CD14-positive monocyte (primary cell): ENCODE results near the gene RHBDL3. TPM values are rescaled to one million over a fixed set of nuclear protein-coding genes. Genes with fewer than 3 reads are reported as not detected.
A peak's percentile ranks its signal among the peaks of the same experiment; 100 is the strongest.

ENCODE experiments used
- DNase-seq, 3 donors: peaks; one replicate each; pipeline ENCODE4 v3.0.0-alpha.2; 2011 to 2022
- H2AFZ ChIP-seq: 2 replicates; pipeline ENCODE4 v1.6.0; 2012; ENCODE audit warnings: mild to moderate bottlenecking, low read depth, low read length, inconsistent platforms; ENCODE audit not compliant: insufficient read depth, poor library complexity, severe bottlenecking
- H3K27ac ChIP-seq, 2 donors: 1 replicate in 1 of 2; 2 replicates in 1 of 2; pipeline ENCODE4 v1.5.1; 2012 to 2013; ENCODE audit warnings: low read length in 2 of 2, control low read depth in 1 of 2, inconsistent platforms in 1 of 2, low read depth in 1 of 2, mild to moderate bottlenecking in 1 of 2
- H3K27me3 ChIP-seq, 2 donors: one replicate each; pipeline versions ENCODE4 v1.6.0 to v1.6.1; 2011 to 2013; ENCODE audit warnings: low read length in 2 of 2; ENCODE audit not compliant: control insufficient read depth in 2 of 2, insufficient read depth in 2 of 2
- H3K36me3 ChIP-seq, 2 donors: replicated peaks in 1 of 2; 1 replicate in 1 of 2; 2 replicates in 1 of 2; pipeline versions ENCODE4 v1.5.1 to v1.6.1; 2012 to 2013; ENCODE audit warnings: low read length in 2 of 2, control low read depth in 1 of 2, inconsistent platforms in 1 of 2, mild to moderate bottlenecking in 1 of 2; ENCODE audit not compliant: insufficient read depth in 2 of 2, control insufficient read depth in 1 of 2
- H3K4me1 ChIP-seq, 2 donors: 1 replicate in 1 of 2; 2 replicates in 1 of 2; pipeline versions ENCODE4 v1.5.1 to v1.6.1; 2012 to 2013; ENCODE audit warnings: low read length in 2 of 2, control low read depth in 1 of 2, inconsistent platforms in 1 of 2, mild to moderate bottlenecking in 1 of 2, moderate library complexity in 1 of 2; ENCODE audit not compliant: insufficient read depth in 2 of 2, control insufficient read depth in 1 of 2
- H3K4me2 ChIP-seq: replicated peaks from 2 replicates; pipeline ENCODE3; 2012; ENCODE audit warnings: low read length, moderate library complexity, mild to moderate bottlenecking; ENCODE audit not compliant: poor library complexity, severe bottlenecking; ENCODE audit errors: extremely low read depth
- H3K4me3 ChIP-seq, 3 experiments: fragments of 200-600 bp in 1 of 3; sonication (generic) in 1 of 3; replicated peaks in 1 of 3; 1 replicate in 2 of 3; 2 replicates in 1 of 3; pipeline ENCODE4 v1.5.1; 2011 to 2013; ENCODE audit warnings: low read length in 3 of 3, mild to moderate bottlenecking in 3 of 3, control low read depth in 2 of 3, low read depth in 2 of 3, inconsistent platforms in 1 of 3, moderate library complexity in 1 of 3
- H3K79me2 ChIP-seq: 2 replicates; pipeline ENCODE4 v1.6.0; 2012; ENCODE audit warnings: mild to moderate bottlenecking, control low read depth, inconsistent platforms, low read length, moderate library complexity; ENCODE audit not compliant: insufficient read depth
- H3K9ac ChIP-seq: 2 replicates; pipeline ENCODE4 v1.6.0; 2017; ENCODE audit warnings: low read length, mild to moderate bottlenecking; ENCODE audit not compliant: insufficient read depth, poor library complexity, severe bottlenecking
- H3K9me3 ChIP-seq, 2 donors: replicated peaks in 1 of 2; 1 replicate in 1 of 2; 2 replicates in 1 of 2; pipeline versions ENCODE4 v1.5.1 to v1.6.1; 2012 to 2013; ENCODE audit warnings: low read length in 2 of 2, control low read depth in 1 of 2; ENCODE audit not compliant: control insufficient read depth in 1 of 2, insufficient read depth in 1 of 2
- H4K20me1 ChIP-seq: 2 replicates; pipeline ENCODE4 v1.6.0; 2012; ENCODE audit warnings: mild to moderate bottlenecking, low read length, control low read depth, moderate library complexity; ENCODE audit not compliant: insufficient read depth
- H3K27ac Mint-ChIP-seq, 7 donors: one replicate each; pipeline ENCODE4 v1.8.0; 2020; ENCODE audit warnings: mild to moderate bottlenecking in 7 of 7, mixed read lengths in 7 of 7, moderate library complexity in 6 of 7, inconsistent platforms in 2 of 7
- H3K27me3 Mint-ChIP-seq, 3 donors: one replicate each; pipeline ENCODE4 v1.8.0; 2021 to 2022; ENCODE audit warnings: low read depth in 3 of 3, mild to moderate bottlenecking in 3 of 3, mixed read lengths in 3 of 3, moderate library complexity in 3 of 3, inconsistent platforms in 1 of 3
- H3K36me3 Mint-ChIP-seq, 2 donors: one replicate each; pipeline ENCODE4 v1.8.0; 2020; ENCODE audit warnings: mixed read lengths in 2 of 2, inconsistent platforms in 1 of 2, mild to moderate bottlenecking in 1 of 2
- H3K4me1 Mint-ChIP-seq: one replicate; pipeline ENCODE4 v1.8.0; 2020; ENCODE audit warnings: mild to moderate bottlenecking, mixed read lengths
- H3K4me3 Mint-ChIP-seq, 2 donors: one replicate each; pipeline ENCODE4 v1.8.0; 2020; ENCODE audit warnings: mild to moderate bottlenecking in 2 of 2, mixed read lengths in 2 of 2, moderate library complexity in 1 of 2
- H3K9me3 Mint-ChIP-seq, 7 donors: one replicate each; pipeline ENCODE4 v1.8.0; 2020 to 2022; ENCODE audit warnings: mixed read lengths in 7 of 7, mild to moderate bottlenecking in 6 of 7, moderate library complexity in 6 of 7, inconsistent platforms in 2 of 7
- CTCF ChIP-seq: fragments of 200-600 bp; IDR thresholded peaks from one replicate; pipeline ENCODE4 v1.8.0; 2022; ENCODE audit warnings: antibody characterized with exemption, mild to moderate bottlenecking
- WGBS: methylation state at CpG from one replicate; pipeline ENCODE4 v1.1.5; 2013; ENCODE audit warnings: missing lambda C conversion rate; ENCODE audit not compliant: insufficient coverage; 5-methylcytosine and 5-hydroxymethylcytosine counted together
- intact Hi-C, 2 donors: fragments of 100-400 bp; cut with micrococcal nuclease; formaldehyde crosslinking; loops; one replicate each; pipeline versions ENCODE4 v1.15.0 to v1.15.1; 2023
- polyA plus RNA-seq, 3 donors: library from polyadenylated mRNA; depleted of rRNA in 1 of 3; unstranded in 2 of 3; stranded (reverse) in 1 of 3; fragments of 300-500 nt in 2 of 3; fragments of >200 nt in 1 of 3; fragmentation: Illumina TruSeq in 2 of 3; gene quantifications; 1 replicate in 2 of 3; 2 replicates in 1 of 3; pipeline ENCODE4 v1.2.3, GENCODE V29; 2012 to 2021

RHBDL3 gene
- polyA plus RNA-seq, 3 donors, result 0.05 TPM; not detected in 2

- Mint-ChIP-seq H3K4me3 (peak overlapping the region; percentile 99 to 100), H3K9me3 (peaks cover 0 to 3% (median 0%) of the 10 kb centered on the region in 7 donors), H3K27ac (peak overlapping the region; percentile 99 to 100 (median 100)), H3K4me1 (peaks cover 25% of the 10 kb centered on the region), H3K36me3 (peaks cover 15 to 27% of the 10 kb centered on the region in 2 donors), H3K27me3 (peaks cover 0 to 5% (median 0%) of the 10 kb centered on the region in 3 donors)
- intact Hi-C loops, result no loop called here
- 7% methylated on average over 10 of the region's 15 CpGs for WGBS
- Histone ChIP-seq H3K27me3 (no peaks in the 10 kb centered on the region), H3K4me2 (peak overlapping the region; percentile 93), H3K27ac (peak overlapping the region; percentile 89 to 98), H2AFZ (peak overlapping the region; percentile 95), H4K20me1 (peaks cover 37% of the 10 kb centered on the region), H3K9ac (peak overlapping the region; percentile 99), H3K4me1 (peaks cover 25 to 35% of the 10 kb centered on the region in 2 donors), H3K4me3 (peak overlapping the region; percentile 63 to 98 (median 88)), H3K36me3 (peaks cover 13 to 28% of the 10 kb centered on the region in 2 donors), H3K9me3 (no peaks in the 10 kb centered on the region), H3K79me2 (peaks cover 61% of the 10 kb centered on the region)
- DNase-seq, result peak in 1 of 3 donors; percentile 12
- no peak for TF ChIP-seq CTCF
These were observed 83.8 kb downstream of the RHBDL3 start for GRCh38 chr17:32349503-32349853.

GRCh38 chr17:32349854-32350665, 84.4 kb downstream of the RHBDL3 start, which contains the start of gene ZNF207:
Gene ZNF207 (plus strand): TSS chr17:32350157. CDS start chr17:32350286, 129 bp downstream.
- peaks cover 19 to 33% of the 10 kb centered on the region in 2 donors for H3K36me3 Mint-ChIP-seq
- peaks cover 0 to 3% (median 0%) of the 10 kb centered on the region in 7 donors for H3K9me3 Mint-ChIP-seq
- intact Hi-C loops, result loop anchor here in 1 of 2 donors (5.0 kb wide), 1 partner anchor 92 kb away; the partner anchor contains the start of gene PSMD11

More at GRCh38 chr17:32349854-32350665, 84.4 kb downstream of the RHBDL3 start, which contains the start of gene ZNF207:
- Mint-ChIP-seq H3K4me1 (peaks cover 29% of the 10 kb centered on the region), H3K27ac (peak within 1 kb of the TSS; percentile 99 to 100 (median 100)), H3K4me3 (peak within 1 kb of the TSS; percentile 99 to 100), H3K27me3 (peaks cover 0 to 5% (median 0%) of the 10 kb centered on the region in 3 donors)
- Histone ChIP-seq H3K4me2 (peak within 1 kb of the TSS; percentile 93), H3K27me3 (no peaks in the 10 kb centered on the region), H3K9ac (peak within 1 kb of the TSS; percentile 99), H3K4me3 (peak within 1 kb of the TSS; percentile 63 to 98 (median 88)), H3K4me1 (peaks cover 25 to 41% of the 10 kb centered on the region in 2 donors), H2AFZ (peak within 1 kb of the TSS; percentile 95), H3K9me3 (no peaks in the 10 kb centered on the region), H4K20me1 (peaks cover 43% of the 10 kb centered on the region), H3K36me3 (peaks cover 18 to 34% of the 10 kb centered on the region in 2 donors), H3K27ac (peak within 1 kb of the TSS; percentile 89 to 98), H3K79me2 (peaks cover 67% of the 10 kb centered on the region)
- DNase-seq, result peak; percentile 97
- no peak for TF ChIP-seq CTCF
- WGBS, result under 1% methylated on average over 40 of the region's 47 CpGs
